DMS79 (cell line): ENCODE data around the gene MTCL1.
"Not testable (repeated sequence)": the region's sequence is repeated elsewhere in the genome, so short reads cannot be mapped to it uniquely, and the experiment has no call there.

Source experiments
- DNase-seq: peaks from one replicate; lab custom pipeline; 2025; lab: John Stamatoyannopoulos, UW

Gene MTCL1

DNA sequence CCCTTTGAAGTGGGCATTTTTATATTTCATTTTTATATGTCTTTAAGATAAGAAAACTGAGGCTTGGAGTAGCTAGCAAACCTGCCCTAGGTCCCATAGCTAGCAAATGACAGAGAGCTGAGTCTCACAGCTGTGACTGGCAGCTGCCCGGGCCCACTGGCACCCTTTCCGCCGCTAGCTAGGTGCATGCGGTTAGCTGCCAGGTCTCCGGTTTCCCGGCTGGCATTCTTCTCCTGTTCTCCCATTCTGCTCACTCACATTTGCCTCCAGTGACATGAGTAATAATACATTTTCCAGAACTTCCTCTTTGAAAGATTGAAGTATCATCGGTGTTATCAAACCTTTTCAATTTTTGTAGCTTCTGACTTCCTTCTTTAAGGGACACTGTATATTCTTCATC, 38.7 kb downstream of the MTCL1 start:
- no peak for DNase-seq

DNA sequence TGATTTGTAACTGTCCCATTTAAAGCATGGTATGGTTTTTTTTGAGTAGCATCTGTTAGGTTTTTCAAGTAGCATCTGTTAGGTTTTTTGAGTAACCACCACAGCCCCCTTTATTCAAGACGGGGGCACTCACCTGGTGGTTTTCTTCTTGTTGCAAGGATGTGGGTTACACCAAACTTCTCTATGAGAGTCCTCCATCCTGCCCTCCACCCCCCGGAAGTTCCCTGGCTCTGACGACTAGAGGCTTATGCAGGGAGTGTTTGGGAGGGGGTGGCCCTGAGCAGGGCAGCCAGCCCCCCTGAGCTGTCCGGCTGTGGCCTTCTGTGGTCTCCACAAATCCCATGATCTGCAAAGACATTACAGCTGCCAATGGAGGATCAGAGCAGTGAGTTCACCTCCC, 39.3 kb downstream of the MTCL1 start:
- no peak for DNase-seq

DNA sequence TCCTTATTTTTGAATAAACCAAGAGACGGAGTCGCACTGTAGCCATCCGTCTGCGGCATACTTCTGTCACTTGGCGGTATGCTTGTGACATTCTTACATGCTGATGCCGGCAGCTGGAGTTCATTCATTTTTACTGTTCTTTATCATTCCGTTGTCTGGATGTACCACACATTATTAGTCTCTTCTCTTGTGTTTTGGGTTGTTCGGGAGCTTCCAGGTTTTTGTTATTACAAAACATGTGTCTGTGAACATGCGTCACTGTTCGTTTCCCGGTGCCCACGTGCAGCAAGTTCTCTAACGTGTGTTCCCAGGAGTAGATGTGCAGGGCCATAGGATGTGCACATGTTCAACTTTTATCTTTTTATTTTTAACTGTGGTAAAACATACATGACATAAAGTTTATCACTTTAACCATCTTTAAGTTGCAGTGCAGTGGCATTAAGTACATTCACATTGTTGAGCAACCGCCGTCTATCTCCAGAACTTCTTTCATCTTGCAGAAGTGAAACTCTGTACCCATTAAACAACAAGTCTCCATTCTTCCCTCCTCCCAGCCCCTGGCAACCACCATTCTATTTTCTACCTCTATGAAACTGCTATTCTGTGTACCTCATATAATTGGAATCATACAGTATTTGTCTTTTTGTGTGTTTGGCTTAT, 40.1 kb downstream of the MTCL1 start:
- DNase-seq, result no peak

DNA sequence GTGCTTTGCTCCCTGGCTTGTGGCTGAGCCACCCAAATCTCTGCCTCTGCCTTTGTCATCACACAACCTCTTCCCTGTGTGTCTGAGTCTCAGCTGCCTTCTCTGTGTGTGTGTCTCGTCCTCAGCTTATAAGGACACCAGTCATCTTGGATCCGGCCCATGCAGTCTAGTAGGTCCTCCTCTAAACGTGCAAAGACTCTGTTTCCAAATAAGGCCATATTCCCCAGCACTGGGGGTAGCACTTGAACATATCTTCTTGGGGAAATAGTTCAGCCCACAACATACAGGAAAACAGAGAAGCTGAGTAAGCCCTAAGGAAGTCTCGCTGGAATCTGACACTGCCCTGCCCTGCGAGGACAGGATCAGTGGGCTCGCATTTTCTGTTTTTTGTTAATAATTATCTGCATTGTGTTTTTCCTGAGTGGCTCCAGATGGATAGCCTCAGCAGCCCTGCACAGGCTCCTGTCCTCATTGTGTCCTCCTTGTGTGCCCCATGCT, 42.1 kb downstream of the MTCL1 start:
- no peak for DNase-seq

DNA sequence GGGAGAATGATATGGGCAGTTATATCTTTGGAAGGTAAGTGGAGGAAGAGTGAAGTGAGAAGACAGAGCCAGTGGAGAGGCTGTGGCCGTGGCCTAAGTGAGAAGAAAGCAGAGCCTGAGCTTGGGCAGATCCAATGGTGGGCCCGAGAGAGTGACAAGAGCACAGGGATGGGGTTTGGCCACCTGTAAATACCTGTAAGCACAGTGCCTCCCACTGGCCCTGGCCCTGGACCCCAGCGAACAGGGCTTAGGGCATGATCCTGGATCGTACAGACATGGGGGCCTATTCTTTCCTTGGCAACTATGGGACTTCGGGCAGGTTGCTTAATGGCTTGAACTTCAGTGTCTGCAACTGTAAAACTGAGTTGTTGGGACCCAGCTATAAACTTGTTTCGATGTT, 44.1 kb downstream of the MTCL1 start:
- DNase-seq, result no peak

DNA sequence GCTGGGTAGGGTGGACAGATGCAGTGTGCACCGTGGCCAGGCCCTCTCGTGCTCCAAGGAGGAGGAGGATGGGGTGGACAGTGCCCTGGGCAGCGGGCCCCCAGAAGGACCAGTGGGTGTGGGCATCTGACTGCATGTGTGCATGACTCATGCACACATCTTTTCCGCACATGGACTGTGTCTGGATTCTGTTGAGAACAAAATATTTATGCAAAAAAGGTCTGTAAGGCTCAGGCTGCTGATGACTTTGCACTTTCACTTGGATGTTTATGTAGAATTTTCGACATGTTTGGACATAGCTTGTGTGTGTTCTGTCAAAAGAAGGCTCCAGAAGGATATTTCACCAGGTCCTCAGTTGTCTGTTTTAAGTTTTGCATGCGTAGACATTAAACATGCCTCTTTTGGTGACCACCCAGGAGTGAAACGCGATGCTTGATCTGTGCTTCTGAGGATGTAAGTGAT, 45.6 kb downstream of the MTCL1 start:
- DNase-seq, result no peak

DNA sequence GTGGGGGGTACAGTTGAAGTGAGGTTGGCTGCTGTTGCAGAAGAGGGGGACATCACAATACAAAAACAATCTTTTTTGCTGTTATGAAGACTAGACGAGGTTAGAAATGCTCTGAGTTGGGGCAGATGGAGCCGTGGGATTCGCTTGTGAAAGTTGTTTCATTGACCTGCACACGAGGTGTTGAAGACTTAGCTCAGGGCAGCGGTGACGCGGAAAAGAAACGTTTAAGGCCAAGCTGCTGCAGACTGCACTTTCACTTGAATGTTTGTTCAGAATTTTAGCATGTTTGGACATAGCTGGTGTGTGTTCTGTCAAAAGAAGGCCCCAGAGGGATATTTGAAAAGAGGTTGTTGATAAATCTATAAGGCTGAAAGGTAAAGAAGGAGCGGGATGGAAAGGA, 46.3 kb downstream of the MTCL1 start:
- DNase-seq, result no peak

DNA sequence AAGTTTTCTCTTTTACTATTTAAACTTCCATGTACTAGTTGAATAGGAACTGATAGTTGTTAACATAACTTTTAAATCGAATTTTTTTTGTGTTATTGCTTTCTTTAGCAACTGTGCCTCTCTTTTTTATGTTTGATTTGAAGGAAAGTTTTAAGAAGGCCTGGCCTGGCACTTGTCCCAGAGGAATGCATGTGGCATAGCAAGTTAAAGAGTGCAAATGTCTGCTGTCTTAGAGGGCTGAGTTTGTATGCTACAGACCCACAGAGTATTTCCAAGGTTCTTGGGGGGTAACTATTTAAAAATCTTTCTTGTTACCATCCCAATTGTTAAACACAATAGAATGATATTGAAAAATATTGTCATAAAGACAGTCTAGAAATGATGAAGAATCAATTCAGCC, 47.0 kb downstream of the MTCL1 start:
- no peak for DNase-seq

DNA sequence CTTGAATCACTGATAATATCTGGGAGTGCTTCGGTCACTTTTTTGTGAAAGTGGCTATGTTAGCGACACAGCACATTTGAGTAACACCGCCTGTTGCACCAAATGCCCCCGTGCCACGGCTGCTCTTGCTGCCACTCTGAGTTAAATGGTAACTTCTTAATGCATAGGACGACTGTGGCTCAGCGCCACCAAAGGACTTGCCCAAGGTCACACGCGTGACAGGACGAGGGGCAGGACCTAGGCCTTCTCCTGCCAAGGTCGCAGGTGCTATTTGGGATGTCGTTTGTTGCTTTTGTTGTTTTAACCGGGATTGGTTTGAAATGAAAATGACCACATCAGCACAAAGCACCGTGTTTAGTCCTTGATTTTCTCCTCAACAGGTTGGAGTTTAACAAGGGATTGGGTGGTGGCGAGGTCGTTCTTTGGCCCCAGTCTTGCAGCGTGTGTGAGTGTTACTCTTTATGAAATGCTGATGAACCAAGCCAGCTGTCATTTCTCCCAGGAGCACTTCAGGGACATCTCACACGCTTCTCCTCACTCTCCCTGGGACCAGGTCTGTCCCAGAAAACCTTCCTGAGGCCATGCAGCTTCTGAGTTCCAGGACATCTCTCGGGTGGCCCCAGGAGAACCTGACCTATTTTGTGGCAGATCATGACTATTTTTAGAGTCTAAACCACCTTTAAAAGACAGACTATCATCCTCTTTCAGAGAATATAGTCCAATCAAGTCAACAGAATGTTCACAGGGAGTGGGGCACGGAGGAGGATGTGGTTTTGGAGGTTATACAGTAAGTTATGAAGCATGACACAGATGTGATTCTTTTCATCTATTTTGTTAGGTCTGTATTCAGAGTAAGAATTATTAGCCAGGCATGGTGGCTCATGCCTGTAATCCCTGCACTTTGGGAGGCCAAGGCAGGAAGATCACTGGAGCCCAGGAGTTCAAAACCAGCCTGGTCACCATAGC, 49.9 kb downstream of the MTCL1 start:
- no peak for DNase-seq

DNA sequence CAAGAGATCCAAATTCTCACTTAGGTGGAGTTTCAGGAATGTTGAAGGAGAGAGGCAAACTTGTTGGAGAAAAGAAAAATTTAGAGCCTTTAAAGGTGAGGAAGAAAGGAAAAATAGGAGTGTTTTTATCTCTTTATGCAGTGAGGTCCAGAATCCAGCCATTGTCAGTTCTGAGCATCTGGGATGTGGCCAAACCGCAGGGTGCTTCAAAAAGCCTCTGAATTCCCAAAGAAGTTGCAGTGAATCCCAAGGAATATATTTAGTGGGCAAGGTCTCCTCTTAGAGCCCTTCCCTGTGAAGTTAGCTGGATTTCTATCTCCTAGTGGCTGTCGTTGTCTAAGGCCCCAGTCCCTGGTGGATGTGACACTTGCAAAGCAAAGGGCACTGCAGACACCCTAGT, 51.2 kb downstream of the MTCL1 start:
- no peak for DNase-seq

DNA sequence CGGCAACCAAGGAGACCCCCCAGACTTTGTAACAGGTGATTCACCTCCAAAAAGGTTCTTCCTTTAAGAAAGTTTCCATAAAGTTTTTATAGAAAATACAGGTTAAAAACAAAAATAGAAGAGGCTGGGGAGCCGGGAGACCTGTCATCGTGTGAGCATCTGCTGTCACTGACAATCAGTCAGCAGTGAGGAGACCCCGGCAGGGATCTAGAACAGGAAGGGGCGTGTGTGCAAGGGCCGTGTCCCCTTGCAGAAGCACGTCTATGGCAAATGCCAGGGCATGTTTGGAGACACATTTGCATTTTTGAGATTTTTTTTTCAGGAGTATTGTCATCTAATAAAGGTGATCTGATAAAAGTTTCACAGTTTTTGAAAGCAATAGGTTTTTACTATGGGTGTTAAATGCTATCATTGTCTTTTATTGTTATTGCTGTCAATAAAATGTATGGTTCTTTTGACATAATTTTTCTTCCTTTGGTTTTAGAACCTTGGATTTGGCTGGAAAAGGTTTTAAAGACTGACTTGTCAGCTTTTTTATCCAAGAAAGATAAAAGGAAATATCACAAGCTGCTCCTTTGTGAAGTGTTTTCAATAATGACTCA, 52.1 kb downstream of the MTCL1 start:
- no peak for DNase-seq

DNA sequence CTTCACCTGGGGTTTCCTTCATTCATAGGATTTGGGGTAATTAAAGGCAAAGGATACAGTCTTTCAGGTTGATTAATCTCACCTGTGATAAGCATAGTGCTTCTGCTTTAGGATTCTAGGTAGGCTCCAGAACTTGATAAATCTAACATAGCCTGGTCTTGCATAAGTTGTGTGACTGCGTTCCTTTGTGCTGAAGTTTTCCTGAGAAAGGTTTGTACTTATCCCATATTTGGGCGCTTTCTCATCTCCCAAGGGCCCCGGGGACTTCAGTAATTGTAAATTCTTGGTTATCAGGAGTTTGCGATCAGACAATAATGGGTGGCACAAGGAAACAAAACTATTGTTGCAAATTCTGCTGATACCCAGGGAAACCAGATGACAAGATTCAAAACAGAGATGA, 53.1 kb downstream of the MTCL1 start:
- DNase-seq, result no peak

DNA sequence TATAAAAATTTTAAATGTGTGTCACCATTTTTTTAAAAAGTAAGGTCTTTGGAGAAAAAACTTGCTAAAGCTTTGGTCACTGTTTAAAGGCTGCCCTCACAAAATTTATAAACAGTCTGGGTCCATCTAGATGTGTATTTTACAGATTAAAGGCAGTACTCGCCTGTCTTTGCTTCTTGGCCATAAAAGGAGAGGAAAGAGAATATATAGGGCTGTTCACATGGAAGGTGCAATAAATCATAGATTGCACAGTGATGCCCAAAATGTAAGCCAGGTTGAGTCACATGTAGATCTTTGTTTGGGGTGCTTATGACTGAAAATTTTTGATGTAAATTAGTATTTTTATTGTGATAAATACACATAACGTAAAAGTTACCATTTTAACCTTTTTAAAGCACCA, 55.6 kb downstream of the MTCL1 start:
- DNase-seq, result no peak

DNA sequence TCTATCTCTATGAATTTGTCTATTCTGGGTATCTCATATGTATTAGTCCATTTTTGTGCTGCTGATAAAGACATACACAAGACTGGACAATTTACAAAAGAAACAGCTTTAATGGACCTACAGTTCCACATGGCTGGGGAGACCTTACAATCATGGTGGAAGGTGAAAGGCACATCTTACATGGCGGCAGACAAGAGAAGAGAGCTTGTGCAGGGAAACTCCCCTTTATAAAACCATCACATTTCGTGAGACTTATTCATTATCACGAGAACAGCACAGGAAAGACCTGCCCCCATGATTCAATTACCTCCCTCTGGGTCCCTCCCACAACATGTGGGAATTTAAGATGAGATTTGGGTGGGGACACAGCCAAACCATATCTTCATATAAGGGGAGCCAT, 56.2 kb downstream of the MTCL1 start:
- DNase-seq, result not testable (repeated sequence)

DNA sequence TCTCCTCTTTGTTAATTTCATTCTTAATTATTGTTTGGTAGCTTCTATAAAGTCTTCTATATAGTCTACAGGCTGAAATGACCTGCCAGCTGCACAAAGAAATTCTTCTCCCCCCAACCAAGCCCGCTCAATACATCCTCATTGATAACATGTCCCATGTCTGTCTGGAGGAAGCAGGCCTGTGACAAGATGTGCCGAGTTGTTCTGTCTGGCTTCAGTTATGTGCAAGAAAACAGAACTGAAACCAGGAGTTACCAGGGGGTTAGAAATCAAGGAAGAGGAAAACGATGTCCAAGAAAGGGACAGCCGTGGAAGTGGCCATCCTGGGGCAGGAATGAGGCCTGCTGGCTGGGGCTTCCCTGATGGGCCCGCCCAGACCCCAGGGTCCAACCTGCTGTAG, 57.6 kb downstream of the MTCL1 start:
- DNase-seq, result no peak

DNA sequence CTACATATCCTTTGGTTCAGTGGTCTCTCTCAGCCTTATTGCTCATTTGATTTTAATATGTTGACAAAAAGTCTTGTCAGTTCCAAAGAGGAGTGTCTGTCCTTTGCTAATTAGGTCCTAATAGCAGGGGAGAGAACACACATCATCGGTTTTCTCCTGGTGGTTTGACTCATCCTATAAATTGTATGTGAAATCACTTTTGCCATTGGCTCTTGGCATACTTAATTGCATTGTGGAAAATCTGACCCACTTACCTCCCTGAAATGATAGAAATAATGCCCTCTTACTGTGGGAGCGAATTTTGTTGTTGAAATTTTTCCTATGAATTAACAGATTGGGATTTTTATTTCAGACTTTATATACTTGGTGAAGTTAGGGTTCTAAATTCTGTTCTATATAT, 58.3 kb downstream of the MTCL1 start:
- no peak for DNase-seq

DNA sequence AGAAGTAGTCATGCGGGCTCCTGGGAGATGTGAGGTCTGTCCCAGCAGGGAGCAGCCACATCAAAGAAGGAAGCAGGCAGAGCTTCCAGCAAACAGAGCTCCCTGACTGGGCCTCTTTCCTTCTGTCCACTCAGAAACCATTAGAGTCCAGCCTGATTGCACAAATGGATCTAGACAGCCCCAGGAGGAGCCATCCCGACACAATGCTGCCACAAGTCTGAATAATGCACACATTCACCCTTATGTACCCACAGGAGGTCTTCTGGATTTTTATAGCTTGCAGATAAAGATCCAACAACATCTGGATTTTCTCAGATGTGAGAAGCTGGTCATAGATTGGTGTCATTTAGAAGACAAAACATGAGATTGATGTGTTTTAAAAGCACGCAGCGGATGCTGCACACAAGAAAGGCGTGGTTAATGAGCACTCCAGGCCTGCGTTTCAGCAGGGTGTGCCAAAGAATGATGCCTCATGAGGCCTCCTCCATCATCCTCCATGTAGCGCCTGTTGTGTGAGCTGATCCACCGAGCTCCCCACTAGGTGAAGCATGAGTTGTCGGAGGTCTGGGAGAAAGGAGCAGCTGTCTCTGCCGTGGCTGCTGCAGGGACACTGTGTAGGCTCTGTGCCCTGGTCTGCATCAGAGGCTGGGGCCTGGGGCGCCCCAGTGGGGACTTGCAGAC, 60.6 kb downstream of the MTCL1 start:
- no peak for DNase-seq

DNA sequence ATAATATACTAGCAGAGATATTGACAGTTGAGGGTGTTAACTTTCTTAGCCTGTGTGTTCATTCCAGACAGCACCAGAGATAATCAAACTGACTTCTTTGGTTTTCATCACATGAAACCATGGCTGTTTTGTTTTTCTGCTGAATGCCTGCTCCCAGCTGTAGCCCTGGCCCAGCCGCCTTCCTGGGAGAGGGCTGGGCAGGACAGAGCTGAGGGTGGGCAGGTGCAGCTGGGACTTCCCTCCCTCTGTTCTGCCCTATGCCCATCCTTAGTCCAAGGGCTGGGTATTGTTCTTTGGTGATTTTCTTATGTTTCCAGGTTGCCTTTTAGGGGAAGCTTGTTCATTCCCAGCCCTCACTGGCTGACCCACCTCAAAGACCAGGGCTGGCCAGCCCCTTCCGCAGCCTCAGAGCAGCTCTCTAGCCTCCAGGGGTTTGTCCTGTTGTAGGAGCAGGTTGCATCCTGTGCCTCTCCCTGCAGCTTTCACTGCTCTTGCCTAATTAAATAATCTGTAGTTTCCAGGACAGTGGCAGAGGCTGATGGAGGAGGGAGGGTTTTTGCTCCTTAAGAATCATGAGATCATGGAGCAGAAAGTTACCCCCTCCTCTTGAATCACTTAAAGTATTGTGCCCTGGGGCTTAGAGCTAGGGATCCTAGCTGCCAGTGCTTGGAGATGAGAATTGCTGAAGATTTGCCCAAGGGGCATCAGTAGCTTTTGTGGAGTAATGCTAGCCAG, 61.4 kb downstream of the MTCL1 start:
- no peak for DNase-seq

DNA sequence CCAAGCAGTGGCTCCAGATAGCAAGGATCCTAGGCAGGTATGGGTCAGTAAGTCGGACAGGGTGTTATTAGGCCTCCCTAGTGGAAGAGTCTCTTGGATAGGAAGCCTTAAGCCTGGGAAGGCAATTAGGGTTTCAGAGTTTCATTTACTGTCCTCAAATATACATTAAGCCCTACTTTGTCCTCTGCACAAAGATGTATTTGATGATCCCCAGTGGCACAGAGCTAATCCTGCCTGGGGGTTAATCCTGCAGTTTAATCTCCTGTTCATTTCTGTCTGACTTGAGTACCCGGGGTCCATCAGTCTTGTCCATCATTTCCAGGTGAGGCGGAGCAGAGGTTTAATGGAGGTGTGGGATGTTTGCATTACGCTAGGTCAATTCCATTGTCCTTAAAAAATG, 62.0 kb downstream of the MTCL1 start:
- no peak for DNase-seq

DNA sequence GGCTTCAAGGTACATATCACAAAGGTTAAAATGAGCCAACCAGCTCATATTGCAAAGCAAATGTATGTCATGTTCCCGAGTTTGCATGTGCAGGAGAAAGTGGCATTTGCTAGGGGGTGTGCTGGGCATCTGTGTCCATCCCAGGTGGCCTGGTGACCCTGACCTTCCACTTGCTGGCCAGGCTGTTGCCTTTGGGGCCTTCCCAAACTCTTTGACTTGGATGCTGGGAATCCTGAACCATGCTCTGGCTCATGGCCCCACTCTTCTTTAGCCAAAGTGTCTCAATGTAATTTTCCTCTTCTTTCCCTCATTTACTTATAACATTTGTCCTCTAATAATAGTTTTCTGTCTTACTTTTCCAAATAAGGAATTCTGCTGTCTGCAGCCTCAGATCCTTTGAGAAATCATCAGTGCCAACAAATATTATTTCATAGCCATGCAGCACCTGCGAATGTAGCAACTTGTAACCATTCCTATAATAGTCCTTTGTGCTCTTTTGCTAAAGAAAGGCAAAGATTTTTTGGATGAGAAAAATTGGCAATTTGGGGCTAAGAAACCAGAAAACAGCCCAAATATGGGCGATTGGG, 64.2 kb downstream of the MTCL1 start:
- DNase-seq, result no peak

DNA sequence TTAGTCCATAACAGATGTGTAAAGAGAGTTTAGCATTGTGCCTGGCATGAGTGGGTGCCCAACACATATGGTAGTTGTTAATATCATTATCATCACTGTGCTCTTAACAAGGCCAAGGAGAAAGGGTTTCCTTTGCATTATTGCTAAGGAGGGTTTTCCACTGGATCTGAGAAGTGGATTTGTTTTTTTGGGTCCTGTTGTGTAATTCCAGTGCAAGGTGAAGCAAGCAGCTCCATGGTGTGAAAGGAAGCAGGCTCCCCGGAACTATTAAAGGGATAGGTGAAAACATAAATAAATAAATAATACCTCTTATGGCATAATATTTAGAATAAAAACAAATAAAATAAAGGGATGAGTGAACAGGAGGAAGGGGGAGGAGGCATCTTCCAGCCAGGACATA, 65.3 kb downstream of the MTCL1 start:
- DNase-seq, result no peak
